Coronary artery (tissue), 2 donors: Measurements from ENCODE around the gene ANO3.

Experiments used
- DNase-seq: peaks from one replicate; pipeline ENCODE4 v3.0.0-alpha.2; 2017; ENCODE audit warnings: low spot score
- H3K27ac ChIP-seq, 2 donors: fragments of 200-600 bp; sonication (generic); one replicate each; pipeline ENCODE4 v1.5.1; 2016 to 2019
- H3K4me3 ChIP-seq: fragments of 200-600 bp; sonication (generic); 2 replicates; pipeline ENCODE4 v1.5.1; 2016; ENCODE audit warnings: mild to moderate bottlenecking, moderate library complexity
- TF ChIP-seq, protein P1 (sequence below): fragments of 200-600 bp; sonication (generic); IDR thresholded peaks from one replicate; pipeline ENCODE4 v1.5.1; 2019; ENCODE audit warnings: antibody characterized with exemption

Gene ANO3

DNA sequence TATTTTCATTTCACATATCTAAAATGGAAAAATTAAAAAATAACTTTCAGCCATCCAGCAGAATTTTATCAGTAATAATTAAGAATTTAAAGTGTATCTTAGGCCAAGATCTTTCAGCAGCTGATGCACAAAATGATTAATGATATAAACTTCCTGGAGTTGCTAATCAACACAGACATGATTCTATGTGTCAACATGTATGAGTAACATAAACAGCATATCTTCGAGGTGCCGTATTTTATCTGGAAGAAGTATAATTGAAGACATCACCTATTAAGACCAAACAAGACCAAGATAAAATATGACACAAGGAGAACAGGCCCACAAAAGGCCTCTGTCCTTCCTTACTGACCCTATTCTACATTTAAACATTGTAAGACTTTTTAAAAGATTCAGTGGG is 344.7 kb downstream of the ANO3 start:
- TF ChIP-seq, protein P1, sequence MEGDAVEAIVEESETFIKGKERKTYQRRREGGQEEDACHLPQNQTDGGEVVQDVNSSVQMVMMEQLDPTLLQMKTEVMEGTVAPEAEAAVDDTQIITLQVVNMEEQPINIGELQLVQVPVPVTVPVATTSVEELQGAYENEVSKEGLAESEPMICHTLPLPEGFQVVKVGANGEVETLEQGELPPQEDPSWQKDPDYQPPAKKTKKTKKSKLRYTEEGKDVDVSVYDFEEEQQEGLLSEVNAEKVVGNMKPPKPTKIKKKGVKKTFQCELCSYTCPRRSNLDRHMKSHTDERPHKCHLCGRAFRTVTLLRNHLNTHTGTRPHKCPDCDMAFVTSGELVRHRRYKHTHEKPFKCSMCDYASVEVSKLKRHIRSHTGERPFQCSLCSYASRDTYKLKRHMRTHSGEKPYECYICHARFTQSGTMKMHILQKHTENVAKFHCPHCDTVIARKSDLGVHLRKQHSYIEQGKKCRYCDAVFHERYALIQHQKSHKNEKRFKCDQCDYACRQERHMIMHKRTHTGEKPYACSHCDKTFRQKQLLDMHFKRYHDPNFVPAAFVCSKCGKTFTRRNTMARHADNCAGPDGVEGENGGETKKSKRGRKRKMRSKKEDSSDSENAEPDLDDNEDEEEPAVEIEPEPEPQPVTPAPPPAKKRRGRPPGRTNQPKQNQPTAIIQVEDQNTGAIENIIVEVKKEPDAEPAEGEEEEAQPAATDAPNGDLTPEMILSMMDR = no peak
- DNase-seq = no peak
- Histone ChIP-seq H3K4me3 (no peak overlapping the region), H3K27ac (no peak overlapping the region)

DNA sequence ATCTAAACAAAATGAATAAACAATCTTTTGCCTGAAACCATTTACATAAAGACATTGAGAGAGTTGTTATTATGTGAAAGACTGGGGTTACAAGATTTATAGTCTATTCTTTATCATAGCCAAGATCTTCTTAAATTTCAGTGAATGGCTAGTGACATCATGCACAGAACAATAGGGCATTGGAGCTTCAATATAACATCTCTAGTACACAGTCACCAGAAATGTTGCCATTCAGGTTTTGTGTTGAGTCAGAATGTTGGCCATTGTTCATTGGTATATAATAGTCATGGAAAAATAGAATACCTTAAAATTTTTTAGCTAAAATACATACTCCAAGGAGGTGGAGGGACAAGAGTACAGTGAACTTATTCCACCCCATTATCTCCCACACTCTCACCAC is 345.6 kb downstream of the ANO3 start:
- H3K27ac ChIP-seq = no peak overlapping the region
- no peak for DNase-seq
- TF ChIP-seq, protein P1 = no peak
- no peak overlapping the region for H3K4me3 ChIP-seq

DNA sequence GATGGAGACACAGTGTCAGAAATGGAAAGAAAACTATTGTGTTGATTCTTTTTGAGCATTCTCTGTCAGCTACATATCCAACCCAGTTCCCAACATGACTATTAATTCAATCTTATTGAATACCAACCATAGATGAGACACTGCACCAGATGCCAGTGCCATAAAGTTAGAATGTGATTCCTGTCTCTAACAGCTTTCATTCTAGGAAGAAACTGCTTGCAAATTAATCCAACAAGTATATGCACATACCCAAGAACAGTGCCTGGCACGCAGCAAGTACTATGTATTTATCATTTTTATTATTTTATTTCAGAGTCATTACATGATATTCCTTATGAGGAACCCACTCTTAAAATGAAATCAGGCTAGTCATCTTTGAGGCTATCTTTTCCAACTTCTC is 355.4 kb downstream of the ANO3 start:
- no peak for DNase-seq
- TF ChIP-seq, protein P1 = no peak
- H3K27ac ChIP-seq = no peak overlapping the region
- H3K4me3 ChIP-seq = no peak overlapping the region

DNA sequence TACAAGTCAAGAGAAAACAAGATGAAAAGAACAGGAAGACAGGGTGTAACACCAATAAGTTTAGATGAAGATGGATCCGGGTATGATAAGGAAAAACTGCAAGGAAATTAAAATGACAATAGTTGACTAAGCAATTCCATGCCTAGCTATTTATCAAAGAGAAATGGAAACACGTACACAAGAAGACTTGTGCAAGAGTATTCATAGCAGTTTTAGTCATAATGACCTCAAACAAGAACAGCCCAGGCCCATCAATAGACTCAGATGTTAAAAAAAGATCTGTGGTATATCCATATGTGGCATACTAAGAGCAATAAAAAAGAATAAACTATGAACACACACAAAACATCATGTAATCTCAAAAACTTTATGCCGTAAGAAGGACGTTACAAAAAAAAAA is 356.8 kb downstream of the ANO3 start:
- no peak for DNase-seq
- TF ChIP-seq, protein P1 = no peak
- Histone ChIP-seq H3K4me3 (no peak overlapping the region), H3K27ac (no peak overlapping the region)

DNA sequence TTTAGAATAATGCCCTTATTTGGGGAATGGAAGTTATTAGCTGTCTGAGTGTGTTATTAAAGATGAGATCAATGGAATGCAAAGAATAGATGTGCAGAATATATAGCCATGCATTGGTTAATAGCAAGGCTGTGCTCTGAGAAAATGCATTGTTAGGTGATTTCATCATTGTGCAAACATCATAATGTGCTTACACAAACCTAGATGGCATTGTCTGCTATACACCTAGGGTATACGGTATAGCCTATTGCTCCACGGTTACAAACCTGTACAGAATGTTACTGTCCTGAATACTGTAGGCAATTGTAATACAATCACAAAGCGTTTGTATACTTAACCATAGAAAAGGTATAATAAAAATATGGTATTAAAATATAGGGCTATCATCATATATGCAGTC is 364.4 kb downstream of the ANO3 start:
- Histone ChIP-seq H3K4me3 (no peak overlapping the region), H3K27ac (no peak overlapping the region)
- TF ChIP-seq, protein P1 = no peak
- no peak for DNase-seq

DNA sequence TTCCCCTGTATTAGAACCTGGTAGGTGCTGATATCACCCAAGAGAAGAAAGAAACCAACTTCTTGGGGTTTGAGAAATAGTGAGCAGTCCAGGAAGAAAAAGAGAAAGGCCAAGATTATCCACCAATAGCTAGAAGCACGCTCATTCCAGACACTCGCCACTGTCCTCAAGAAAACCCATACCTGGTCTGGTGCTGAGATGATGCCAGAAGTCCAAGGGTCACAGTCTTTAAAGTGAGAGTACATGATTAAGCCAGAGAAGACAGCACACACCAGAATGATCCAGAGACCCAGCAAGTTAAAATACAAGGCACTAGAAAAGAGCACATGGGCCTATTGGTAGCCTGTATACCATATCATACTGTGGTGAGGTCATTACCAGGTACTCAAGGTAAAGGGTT is 366.3 kb downstream of the ANO3 start:
- no peak overlapping the region for H3K27ac ChIP-seq
- no peak overlapping the region for H3K4me3 ChIP-seq
- TF ChIP-seq, protein P1 = no peak
- no peak for DNase-seq

DNA sequence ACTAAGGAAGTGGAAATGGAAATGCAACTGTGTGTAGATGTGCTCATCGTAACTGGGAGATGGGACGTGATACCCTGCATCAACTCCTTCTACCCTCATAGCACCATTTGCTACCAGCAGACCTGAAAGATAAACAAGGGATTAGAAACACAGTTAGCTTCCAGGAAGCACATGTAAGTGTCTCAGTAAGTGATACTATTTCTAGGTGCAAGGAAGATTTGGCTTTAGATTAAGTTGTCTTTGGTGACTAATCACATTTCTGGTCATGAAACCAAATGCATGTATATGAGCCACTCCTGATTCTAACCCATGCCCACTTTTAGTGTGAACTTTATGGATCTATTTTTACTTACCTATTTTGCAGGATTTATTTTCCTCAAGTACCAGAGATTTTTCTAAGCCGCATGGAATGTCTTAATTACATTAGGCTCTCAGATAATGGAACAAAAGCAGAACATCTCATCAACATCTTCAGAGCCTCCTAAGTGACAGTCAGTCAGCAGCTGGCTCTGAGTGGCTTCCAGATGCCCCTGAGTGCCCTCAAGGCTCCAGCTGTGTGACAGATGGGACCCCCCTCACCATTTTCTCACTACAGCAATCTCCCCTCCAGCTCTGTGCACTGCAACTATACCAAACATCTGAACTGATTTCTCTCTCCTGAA is 368.8 kb downstream of the ANO3 start:
- no peak for DNase-seq
- H3K27ac ChIP-seq = no peak overlapping the region
- no peak overlapping the region for H3K4me3 ChIP-seq
- TF ChIP-seq, protein P1 = no peak
